ENCODE results near the gene KLHL34. TPM values are rescaled to one million over a fixed set of nuclear protein-coding genes. Genes with fewer than 3 reads are reported as not detected.

The KLHL34 gene
- total and polyA plus RNA-seq, 2 of the 13 experiments (the other 11 are each of a cell fraction or from before 2014, with no cell fraction given) = not detected

DNA sequence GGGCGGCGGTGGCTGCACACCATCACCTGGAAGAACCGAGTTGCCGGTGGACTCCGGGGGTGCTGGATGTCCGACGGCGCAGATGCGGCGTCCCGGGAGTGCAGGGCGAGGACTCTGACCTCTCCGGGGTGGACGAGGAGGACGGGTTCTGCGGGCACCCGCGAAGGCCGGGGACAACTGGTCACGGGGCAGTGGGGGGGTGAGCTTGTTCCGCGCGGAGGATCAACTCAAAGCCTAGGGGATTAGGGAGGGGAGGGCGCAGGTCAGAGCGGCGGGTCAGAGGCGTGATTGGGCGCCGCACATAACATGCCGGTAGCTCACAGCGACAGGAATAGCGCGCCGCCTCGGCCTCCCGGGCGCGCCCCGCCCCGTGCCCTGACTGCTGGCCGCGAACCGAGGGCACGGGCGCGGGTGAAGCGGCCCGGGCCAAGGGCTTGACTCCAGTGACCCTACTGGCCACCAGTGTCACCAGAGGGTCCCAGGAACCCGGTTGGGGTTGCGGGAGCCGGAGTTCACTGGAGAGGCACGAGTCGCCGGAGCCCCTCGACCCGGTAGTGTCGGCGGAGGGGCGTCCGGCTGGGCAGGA lies at the start of gene KLHL34 (continued):
- TF ChIP-seq, protein P1, sequence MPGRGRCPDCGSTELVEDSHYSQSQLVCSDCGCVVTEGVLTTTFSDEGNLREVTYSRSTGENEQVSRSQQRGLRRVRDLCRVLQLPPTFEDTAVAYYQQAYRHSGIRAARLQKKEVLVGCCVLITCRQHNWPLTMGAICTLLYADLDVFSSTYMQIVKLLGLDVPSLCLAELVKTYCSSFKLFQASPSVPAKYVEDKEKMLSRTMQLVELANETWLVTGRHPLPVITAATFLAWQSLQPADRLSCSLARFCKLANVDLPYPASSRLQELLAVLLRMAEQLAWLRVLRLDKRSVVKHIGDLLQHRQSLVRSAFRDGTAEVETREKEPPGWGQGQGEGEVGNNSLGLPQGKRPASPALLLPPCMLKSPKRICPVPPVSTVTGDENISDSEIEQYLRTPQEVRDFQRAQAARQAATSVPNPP (CRISPR knock-in tag; IDR thresholded peaks at IDR 0.05) = no peak
- no peak for TF ChIP-seq EHMT2 (IDR thresholded peaks at IDR 0.05; ENCODE audit: borderline replicate concordance, low read depth, low read length)
- TF ChIP-seq, protein P2, sequence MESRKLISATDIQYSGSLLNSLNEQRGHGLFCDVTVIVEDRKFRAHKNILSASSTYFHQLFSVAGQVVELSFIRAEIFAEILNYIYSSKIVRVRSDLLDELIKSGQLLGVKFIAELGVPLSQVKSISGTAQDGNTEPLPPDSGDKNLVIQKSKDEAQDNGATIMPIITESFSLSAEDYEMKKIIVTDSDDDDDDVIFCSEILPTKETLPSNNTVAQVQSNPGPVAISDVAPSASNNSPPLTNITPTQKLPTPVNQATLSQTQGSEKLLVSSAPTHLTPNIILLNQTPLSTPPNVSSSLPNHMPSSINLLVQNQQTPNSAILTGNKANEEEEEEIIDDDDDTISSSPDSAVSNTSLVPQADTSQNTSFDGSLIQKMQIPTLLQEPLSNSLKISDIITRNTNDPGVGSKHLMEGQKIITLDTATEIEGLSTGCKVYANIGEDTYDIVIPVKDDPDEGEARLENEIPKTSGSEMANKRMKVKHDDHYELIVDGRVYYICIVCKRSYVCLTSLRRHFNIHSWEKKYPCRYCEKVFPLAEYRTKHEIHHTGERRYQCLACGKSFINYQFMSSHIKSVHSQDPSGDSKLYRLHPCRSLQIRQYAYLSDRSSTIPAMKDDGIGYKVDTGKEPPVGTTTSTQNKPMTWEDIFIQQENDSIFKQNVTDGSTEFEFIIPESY (CRISPR knock-in tag; IDR thresholded peaks at IDR 0.05) = no peak
- no peak for TF ChIP-seq FOSL1 (CRISPR knock-in tag; IDR thresholded peaks at IDR 0.05; ENCODE audit: borderline replicate concordance)

DNA sequence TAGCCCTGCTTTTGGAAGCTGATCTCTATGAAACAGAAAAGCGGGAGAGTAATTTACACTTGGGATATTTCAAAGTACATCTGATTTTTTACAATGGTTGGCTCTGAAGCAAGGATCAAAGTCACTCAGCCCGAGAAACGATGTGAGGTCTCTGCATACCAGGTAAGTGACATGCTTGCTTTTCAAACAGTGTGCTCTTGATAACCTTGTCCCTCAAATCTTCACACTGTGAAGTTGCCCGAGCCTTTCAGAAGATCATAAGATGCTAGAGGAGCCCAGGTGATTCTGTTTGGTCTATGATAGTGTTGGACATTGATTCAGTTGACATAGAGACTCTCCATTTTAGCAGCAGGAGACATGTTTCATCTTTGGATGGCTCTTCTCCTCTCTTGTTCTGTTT lies 47.1 kb upstream of the KLHL34 start:
- Histone ChIP-seq H3K27me3 (ENCODE audit: control insufficient read depth in 1 of 2, insufficient read depth in 2 of 2, low read length in 2 of 2) (no peaks in the 10 kb centered on the region), H3K9me3 (ENCODE audit: low read length) (no peaks in the 10 kb centered on the region), H3K36me3 (replicated peaks in 1 of 2; ENCODE audit: control insufficient read depth in 1 of 2, insufficient read depth in 2 of 2, low read length in 2 of 2) (no peaks in the 10 kb centered on the region), H3K9ac (ENCODE audit: insufficient read depth, low read depth, low read length) (no peak overlapping the region), H2AFZ (ENCODE audit: low read length) (no peak overlapping the region), H3K4me1 (ENCODE audit: insufficient read depth, low read length) (peaks cover 7% of the 10 kb centered on the region; the same call in 1 of the 2 replicates), H4K20me1 (ENCODE audit: insufficient read depth, low read length) (no peaks in the 10 kb centered on the region), H3K79me2 (ENCODE audit: insufficient read depth, low read length) (no peaks in the 10 kb centered on the region), H3K27ac (ENCODE audit: extremely low read length, insufficient read depth, low read length) (no peak overlapping the region), H3K4me2 (ENCODE audit: low read depth, low read length) (0 out of 2 replicates have a peak overlapping the region, but pooled peaks have one; percentile 18), H3K4me3 (replicated peaks in 1 of 3; ENCODE audit: insufficient read depth in 1 of 3, low read depth in 2 of 3, low read length in 3 of 3) (no peak overlapping the region)
- POLR2A ChIA-PET = no interaction called here
- no peak for TF ChIP-seq ZNF850 (CRISPR knock-in tag; conservative IDR thresholded peaks at IDR 0.05)
- TF ChIP-seq TEAD3 (CRISPR knock-in tag; optimal IDR thresholded peaks at IDR 0.05; ENCODE audit: borderline replicate concordance) = no peak
- no peak for TF ChIP-seq CCAR2 (optimal IDR thresholded peaks at IDR 0.05; ENCODE audit: low read depth, low read length)
- in situ Hi-C loops (cut with HindIII; ENCODE audit: extremely low pct_ligation_motif_present, low pct_unique_long_range_greater_than_20kb) = no loop called here
- 0% methylated on average over 1 of the region's 4 CpGs for WGBS (ENCODE audit: low lambda C conversion rate)
- DNase-seq (ENCODE audit: low spot score) (peak; percentile 35), ATAC-seq (peak; percentile 52; the same call in 2 of the 3 replicates), FAIRE-seq (peak; percentile 42)
- intact Hi-C loops (cut with micrococcal nuclease; ENCODE audit: unreplicated experiment) = loop anchor here (5.0 to 10.0 kb wide), 2 partner anchors 42 to 90 kb away; no protein-coding TSS in a partner anchor
- no TSS peak for BruUV-seq (replicated peaks)
- CTCF ChIA-PET (ENCODE audit: low intra/inter-chr PET ratio, low total read pairs) = no interaction called here

Measured in HepG2 (cell line).